Measurements from ENCODE around the gene CPVL.

CPVL gene

DNA sequence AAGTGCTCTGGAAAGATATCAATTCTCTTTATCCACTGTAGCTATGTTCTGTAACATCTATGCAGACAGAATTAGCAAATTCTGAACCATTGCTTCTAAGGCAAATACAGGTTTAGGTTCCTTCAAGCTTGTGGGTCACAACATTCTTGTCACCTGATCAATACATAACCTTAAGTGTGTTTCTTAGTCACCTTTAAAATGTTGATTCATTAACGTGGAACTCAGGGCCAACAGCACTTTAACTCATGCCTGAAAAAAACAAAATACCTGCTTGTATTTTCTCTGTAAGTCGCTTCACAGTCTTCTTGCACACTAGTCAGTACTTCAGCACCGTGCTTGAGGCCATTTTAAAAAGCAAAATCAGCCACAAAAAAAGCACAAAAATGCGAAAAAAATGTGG lies 153.0 kb downstream of the CPVL start:
- H3K27ac ChIP-seq: no peak overlapping the region
- TF ChIP-seq, protein P1, sequence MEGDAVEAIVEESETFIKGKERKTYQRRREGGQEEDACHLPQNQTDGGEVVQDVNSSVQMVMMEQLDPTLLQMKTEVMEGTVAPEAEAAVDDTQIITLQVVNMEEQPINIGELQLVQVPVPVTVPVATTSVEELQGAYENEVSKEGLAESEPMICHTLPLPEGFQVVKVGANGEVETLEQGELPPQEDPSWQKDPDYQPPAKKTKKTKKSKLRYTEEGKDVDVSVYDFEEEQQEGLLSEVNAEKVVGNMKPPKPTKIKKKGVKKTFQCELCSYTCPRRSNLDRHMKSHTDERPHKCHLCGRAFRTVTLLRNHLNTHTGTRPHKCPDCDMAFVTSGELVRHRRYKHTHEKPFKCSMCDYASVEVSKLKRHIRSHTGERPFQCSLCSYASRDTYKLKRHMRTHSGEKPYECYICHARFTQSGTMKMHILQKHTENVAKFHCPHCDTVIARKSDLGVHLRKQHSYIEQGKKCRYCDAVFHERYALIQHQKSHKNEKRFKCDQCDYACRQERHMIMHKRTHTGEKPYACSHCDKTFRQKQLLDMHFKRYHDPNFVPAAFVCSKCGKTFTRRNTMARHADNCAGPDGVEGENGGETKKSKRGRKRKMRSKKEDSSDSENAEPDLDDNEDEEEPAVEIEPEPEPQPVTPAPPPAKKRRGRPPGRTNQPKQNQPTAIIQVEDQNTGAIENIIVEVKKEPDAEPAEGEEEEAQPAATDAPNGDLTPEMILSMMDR (conservative IDR thresholded peaks at IDR 0.05): no peak

DNA sequence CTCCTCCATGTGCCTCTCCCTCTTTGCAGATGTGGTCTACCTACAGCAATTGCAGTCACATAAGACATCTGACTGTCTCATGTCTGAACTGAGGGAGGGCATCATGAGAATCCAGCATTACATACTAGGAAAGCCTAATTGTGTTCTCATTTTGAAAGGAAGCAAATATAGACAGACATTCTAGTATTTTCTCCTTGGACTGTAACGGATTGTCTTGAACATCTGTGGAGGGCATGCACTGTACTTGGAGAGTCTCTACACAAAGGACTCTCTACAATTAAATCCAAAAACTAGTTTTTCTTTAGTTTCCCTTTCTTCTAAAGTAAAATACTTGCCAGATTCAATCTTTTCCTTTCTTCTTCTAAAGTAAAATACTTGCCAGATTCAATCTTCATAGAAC lies 153.5 kb downstream of the CPVL start:
- no peak overlapping the region for H3K27ac ChIP-seq
- TF ChIP-seq, protein P1 (conservative IDR thresholded peaks at IDR 0.05): no peak

DNA sequence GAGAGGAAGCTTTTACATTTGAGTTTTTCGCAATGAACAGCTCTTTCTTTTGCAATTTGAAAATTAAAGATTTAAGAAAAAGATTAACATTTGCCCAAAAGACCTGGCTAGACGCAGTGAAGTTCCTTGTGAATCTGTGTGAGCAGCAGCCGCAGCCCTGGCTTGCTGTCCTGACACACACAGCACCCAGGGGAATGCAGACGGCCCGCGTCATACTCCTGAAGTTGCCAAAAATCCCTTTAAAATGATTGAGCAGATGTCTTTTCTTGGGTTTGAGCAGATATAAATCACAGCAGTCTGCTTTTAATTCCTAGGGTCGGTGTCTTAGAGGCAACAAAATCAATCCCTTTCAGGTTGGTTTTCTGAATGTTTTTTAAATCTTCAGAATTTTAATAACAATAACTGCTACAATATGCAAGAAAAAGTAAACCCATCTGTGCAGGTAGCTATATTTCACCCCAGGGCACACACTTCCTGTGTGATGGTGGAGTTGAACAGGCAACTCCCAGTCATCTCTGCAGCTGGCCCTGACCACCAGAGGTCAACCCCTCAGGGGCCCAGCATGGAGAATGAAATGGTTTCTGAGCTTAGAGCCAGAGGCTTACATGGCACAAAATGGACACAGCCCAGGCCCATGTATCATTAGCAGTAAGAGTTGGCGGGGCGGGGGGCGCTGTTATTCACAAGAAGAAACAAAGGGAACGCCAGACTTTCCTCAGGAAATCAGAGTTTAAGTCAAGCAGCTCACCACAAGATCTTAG lies 156.0 kb downstream of the CPVL start:
- no peak overlapping the region for H3K27ac ChIP-seq
- TF ChIP-seq, protein P1 (conservative IDR thresholded peaks at IDR 0.05): no peak

DNA sequence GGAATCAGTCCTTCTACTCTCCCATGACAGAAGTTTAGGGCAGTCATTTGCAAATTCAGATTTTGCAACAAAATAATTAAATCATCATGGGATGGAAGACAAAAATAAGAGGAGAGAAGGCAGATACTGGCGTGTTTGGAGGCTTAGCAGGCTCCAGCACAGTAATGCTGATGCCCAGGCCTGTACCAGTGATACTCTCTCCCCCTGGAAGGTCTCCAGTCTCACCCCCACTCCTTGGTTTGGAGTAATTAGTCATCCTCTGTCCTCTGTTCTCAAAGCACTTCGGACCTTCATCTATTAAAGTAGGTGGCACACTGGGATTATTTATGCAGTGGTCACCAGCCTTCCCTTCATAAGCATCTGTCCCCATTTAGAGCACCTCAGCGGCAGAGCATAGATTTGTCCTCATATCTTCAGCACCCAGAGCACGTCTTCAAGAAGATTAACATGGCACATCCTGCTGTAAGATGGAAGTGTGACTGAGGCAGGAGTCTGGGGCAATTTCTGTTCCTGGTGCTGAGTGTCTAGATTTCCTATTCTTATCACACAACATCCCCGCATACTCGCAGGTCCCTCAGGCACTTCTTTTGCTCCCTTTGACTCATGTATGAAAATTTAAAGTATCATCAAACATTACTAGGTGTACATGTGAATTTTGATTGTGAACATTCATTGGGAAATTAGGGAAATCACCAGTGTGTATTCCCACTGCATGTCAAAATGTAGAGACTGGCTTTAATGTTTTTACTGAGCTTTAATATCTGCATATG lies 156.9 kb downstream of the CPVL start:
- TF ChIP-seq, protein P1 (conservative IDR thresholded peaks at IDR 0.05): no peak
- no peak overlapping the region for H3K27ac ChIP-seq

DNA sequence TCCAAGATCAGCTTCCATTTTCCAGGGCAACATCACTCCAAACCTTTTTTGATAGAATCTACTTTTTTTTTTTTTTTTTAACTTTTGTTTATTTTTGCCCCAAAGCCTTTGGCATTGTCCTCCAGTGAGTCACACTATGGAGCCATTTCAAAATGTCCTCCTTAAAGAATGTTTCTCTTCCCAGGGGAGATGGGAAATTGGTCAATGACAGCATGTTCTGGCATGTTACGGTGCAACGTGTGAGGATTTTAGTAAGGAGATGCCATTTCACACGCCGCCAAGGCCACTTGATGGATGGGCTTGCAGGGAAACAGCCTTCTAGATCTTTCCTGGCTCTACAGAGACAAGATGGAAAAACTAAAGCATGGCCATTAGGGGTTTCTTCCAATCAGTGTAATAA lies 157.5 kb downstream of the CPVL start:
- TF ChIP-seq, protein P1 (conservative IDR thresholded peaks at IDR 0.05): no peak
- no peak overlapping the region for H3K27ac ChIP-seq

- H3K27ac ChIP-seq: no peak overlapping the region
- TF ChIP-seq, protein P1 (conservative IDR thresholded peaks at IDR 0.05): no peak
Measured at GRCh38 chr7:28988091-28988490, 158.2 kb downstream of the CPVL start.

DNA sequence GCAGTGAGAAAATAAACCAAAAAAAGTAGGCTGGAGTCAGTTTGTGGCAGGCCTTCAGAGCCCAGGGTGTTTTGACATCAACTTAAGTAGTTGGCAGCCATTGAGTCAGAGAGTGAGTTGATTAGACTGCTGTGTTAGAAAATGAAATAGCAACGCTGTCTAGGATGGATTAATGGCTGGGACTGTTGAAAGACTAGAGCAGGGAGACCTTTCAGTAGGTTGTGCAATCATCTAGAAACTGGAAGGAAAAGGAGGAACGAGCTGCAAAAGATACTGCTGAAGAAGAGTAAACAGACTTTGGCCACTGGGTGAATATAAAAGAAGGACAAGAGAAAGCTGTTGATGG lies 159.6 kb downstream of the CPVL start:
- H3K27ac ChIP-seq: no peak overlapping the region

More for the DNA sequence above, 159.6 kb downstream of the CPVL start:
- TF ChIP-seq, protein P1 (conservative IDR thresholded peaks at IDR 0.05): no peak

Data from VCaP (cell line).